Measurements from ENCODE around the gene ARAP2. TPM values are rescaled to one million over a fixed set of nuclear protein-coding genes. Genes with fewer than 3 reads are reported as not detected.

ARAP2 gene
- total RNA-seq, result 17.8 and 33.4 TPM in 2 replicates

GRCh38 chr4:36244257-36245082, at the start of gene ARAP2:
Gene ARAP2, minus strand, starts transcription at chr4:36244514. Its CDS starts 15,028 bp downstream, at chr4:36229486.

GRCh38 chr4:36281384-36282106, 37.2 kb upstream of the ARAP2 start, which contains the start of gene DTHD1:
Gene DTHD1, plus strand, starts transcription at chr4:36281616. Its CDS starts 143 bp downstream, at chr4:36281759.

Other genes starting within 250 kb of the ARAP2 start
- 0.28 TPM in 1 of 2 replicates, not detected in the other for gene DTHD1, start 37.1 kb upstream of the ARAP2 start, total RNA-seq

Measured in airway epithelial cell (primary cell).